Astrocyte of the cerebellum (primary cell): ENCODE results near the gene PRAMEF11.

Experiments used
- DNase-seq: peaks from one replicate; pipeline ENCODE4 v3.0.0-alpha.2; 2011; ENCODE audit warnings: low read depth
- H3K4me3 ChIP-seq: 2 replicates; pipeline ENCODE4 v1.5.1; 2011; ENCODE audit warnings: mild to moderate bottlenecking, low read depth, low read length, moderate library complexity
- CTCF ChIP-seq: IDR thresholded peaks from 2 replicates; pipeline ENCODE4 v1.5.1; 2012; ENCODE audit warnings: low read length, low read depth, moderate library complexity, mild to moderate bottlenecking; ENCODE audit errors: missing control alignments
- in situ Hi-C: cut with HindIII; loops from 2 replicates; pipeline ENCODE4 v1.10.0; 2017; ENCODE audit warnings: low sequenced_read_pairs

PRAMEF11 gene

GRCh38 chr1:12776801-12777557 lies 54.2 kb downstream of the PRAMEF11 start:
- no peak overlapping the region for H3K4me3 ChIP-seq
- no peak for TF ChIP-seq CTCF
- no peak for DNase-seq
- in situ Hi-C loops: no loop called here

- no peak overlapping the region for H3K4me3 ChIP-seq
- TF ChIP-seq CTCF: no peak
- in situ Hi-C loops: no loop called here
- DNase-seq: no peak
Measured at GRCh38 chr1:12775443-12775842, 55.8 kb downstream of the PRAMEF11 start.

- H3K4me3 ChIP-seq: no peak overlapping the region
- TF ChIP-seq CTCF: no peak
- no peak for DNase-seq
- in situ Hi-C loops: no loop called here
Measured at GRCh38 chr1:12774801-12775345, 56.3 kb downstream of the PRAMEF11 start.
